GM19438 (cell line): ENCODE measurements around the gene RASAL3.
"Not testable (repeated sequence)": the region's sequence is repeated elsewhere in the genome, so short reads cannot be mapped to it uniquely, and the experiment has no call there.

Source experiments
- ATAC-seq: cut with Tn5 transposase; IDR thresholded peaks from one replicate; pipeline ENCODE4 v1.9.1; 2021; ENCODE audit warnings: low read depth; ENCODE audit not compliant: unreplicated experiment

RASAL3 gene

DNA sequence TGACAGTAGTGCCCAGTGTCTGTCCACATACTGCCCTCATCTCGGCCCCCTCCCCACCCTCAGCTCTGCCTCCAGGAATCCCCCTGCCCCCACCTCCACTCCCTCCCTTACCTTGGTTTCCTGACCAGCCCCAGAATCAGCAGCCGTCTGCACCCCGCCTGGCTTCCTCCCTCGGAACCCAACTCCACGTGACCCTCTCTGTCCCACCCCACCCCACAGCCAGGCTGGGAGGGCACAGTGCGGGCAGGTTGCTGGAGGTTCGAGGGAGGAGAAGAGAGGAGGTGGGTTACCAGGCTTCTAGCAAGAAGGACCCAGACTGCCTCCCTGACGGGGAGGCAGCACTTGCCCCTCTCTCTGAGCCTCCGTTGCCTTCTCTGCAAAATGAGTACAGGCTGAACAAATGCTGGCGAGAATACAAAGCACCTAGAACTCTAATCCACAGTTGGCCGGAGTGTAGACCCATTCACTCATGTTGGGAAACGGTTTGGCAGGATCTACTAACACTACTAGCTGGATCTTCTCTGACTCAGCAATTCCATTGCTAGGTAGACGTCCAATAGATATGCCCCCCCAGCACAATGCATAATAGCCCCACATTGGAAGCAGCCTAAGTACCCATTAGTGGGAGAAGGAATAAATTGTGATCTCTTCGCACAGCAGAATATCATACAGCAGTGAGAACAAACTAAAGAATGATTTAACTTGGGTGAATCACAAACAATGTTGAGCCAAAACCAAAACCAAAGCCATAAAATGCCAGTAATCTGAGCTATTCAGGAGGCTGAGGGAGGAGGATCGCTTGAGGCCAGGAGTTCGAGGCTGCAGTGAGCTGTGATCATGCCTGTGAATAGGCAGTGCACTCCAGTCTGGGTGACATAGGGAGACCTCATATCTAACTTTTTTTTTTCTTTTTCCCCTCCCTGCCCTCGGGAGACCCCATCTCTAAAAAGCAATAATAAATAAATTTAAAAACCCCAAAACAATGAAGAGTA, at the start of gene RASAL3:
RASAL3 (minus strand) TSS at position 151 of the 992 bp plus-strand sequence. CDS start 186 bp downstream, outside the sequence.
- no peak for ATAC-seq

DNA sequence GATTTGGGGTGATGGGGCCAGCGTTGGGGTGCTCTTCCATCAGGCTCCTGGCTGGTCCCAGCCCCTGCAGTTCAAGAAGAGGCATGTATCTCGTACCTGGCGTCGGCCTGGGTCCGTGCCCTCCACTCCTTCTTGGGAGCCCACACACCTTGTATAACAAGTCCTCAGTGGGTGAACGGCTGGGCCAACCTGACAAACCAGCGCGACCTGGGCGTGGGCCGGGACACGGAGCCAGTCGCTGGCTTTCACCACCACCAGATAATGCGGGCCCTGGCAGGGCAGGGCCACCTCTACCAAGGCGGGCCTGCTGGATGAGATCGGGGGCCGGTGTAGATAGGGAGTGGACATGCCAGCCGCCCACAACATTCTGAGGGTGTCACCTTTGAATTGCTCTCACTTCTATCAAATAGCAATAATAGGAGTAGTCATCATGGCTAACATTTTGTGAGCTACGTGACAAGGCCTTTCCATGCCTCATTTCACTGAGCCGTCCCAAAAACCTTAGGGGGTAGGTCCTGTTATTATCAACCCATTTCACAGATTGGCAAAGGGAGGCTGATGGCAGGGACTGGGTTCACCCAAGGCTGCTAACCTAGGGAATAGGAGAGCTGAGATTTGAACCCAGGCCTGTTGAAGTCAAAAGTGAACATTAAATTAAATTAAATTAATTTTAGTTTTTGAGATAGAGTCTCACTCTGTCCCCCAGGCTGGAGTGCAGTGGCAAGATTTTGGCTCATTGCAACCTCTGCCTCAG, 47.5 kb upstream of the RASAL3 start:
- no peak for ATAC-seq

- no peak for ATAC-seq
These were observed 43.8 kb upstream of the RASAL3 start, which contains the start of gene CYP4F22 for GRCh38 chr19:15508035-15508710. TSS of gene CYP4F22 (plus strand) at chr19:15508525. CDS start at chr19:15525337, 16,812 bp downstream.

DNA sequence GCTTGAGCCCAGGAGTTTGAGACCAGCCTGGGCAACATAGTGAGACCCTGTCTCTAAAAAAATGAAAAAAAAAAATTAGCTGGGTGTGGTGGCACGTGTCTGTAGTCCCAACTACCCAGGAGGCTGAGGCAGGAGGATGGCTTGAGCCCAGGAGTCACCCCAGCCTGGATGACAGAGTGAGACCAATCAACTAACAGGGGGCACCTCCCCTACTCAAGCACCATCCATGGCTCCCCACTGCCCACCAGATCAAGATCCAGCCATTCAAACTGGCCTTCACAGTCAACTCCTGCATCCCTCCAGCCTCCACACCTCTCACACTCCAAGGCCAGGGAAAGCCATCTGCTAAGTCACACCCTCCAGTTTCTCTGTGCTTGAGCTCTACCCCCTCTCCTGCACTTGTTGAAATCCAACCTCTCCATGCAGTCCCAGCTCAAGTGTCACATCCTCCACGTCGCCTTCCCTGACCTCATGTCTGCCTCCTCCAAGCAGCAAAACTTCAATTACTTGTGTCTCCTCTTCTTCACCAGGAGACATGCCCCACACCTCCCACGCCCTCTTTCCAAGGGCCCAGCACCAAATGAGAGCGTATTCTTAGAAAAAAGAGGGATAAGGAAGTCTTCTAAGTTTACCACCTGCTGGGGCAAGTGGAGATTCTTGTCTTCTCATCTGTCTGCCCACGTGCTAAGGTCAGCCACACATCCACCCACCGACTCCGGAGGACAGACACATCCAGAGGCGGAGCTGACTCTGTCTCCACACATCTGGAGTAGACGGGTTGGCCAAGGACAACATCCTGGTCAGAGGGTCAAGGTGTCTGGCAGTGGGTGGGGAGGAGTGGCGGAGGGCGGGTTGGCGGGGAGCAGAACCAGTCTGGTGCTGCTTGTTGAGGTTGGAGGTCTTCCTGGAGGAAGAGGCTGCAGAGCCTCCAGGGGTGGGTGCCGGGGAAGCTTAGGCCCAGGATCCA, 43.0 kb upstream of the RASAL3 start:
- no peak for ATAC-seq

DNA sequence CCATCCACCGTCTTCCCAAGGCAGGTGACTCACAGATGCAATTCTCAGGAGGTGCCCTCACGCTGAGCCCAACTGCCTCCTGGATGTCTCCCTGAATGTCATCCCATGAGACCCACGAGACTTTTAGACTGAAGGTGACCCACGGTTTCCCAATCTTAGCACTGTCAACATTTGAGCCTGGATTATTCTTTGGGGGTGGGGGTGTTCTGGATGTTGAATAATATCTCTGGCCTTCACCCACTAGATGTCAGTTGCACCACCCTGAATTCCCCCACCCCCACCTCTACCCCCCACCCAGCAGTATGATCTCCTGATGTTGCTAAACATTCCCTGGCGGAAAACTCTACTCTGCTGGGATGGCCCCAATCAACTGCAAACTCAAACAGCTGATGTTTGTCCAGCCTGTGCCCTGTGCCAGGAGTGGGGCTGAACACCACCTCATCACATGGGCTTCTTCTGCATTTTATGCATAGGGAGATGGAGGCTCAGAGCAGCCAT, 41.8 kb upstream of the RASAL3 start:
- ATAC-seq, result no peak

- ATAC-seq, result no peak
These were observed 37.9 kb upstream of the RASAL3 start for GRCh38 chr19:15502264-15502663.

GRCh38 chr19:15501596-15501995, 37.3 kb upstream of the RASAL3 start:
- no peak for ATAC-seq

GRCh38 chr19:15498910-15499309, 34.6 kb upstream of the RASAL3 start:
- ATAC-seq, result no peak

- ATAC-seq, result no peak
These were observed 34.0 kb upstream of the RASAL3 start for GRCh38 chr19:15498156-15498858.

- no peak for ATAC-seq
These were observed 30.8 kb upstream of the RASAL3 start for GRCh38 chr19:15495151-15495550.

- ATAC-seq, result no peak
These were observed 24.3 kb upstream of the RASAL3 start for GRCh38 chr19:15488489-15489226.

- ATAC-seq, result no peak
These were observed 22.7 kb upstream of the RASAL3 start for GRCh38 chr19:15487038-15487437.

- ATAC-seq, result not testable (repeated sequence)
These were observed 21.4 kb upstream of the RASAL3 start for GRCh38 chr19:15485768-15486167.

DNA sequence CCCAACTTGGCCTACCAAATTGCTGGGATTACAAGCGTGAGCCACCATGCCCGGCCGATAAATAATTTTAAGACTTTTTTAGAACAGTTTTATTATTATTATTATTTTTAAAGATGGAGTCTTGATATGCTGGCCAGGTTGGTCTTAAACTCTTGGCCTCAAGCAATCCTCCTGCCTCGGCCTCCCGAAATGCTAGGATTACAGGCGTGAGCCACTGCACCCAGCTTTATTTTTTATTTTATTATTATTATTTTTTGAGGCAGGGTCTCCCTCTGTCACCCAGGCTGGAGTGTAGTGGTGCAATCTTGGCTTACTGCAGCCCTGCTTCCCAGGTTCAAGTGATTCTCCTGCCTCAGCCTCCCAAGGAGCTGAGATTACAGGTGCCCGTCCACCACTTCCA, 16.7 kb upstream of the RASAL3 start:
- ATAC-seq, result not testable (repeated sequence)

DNA sequence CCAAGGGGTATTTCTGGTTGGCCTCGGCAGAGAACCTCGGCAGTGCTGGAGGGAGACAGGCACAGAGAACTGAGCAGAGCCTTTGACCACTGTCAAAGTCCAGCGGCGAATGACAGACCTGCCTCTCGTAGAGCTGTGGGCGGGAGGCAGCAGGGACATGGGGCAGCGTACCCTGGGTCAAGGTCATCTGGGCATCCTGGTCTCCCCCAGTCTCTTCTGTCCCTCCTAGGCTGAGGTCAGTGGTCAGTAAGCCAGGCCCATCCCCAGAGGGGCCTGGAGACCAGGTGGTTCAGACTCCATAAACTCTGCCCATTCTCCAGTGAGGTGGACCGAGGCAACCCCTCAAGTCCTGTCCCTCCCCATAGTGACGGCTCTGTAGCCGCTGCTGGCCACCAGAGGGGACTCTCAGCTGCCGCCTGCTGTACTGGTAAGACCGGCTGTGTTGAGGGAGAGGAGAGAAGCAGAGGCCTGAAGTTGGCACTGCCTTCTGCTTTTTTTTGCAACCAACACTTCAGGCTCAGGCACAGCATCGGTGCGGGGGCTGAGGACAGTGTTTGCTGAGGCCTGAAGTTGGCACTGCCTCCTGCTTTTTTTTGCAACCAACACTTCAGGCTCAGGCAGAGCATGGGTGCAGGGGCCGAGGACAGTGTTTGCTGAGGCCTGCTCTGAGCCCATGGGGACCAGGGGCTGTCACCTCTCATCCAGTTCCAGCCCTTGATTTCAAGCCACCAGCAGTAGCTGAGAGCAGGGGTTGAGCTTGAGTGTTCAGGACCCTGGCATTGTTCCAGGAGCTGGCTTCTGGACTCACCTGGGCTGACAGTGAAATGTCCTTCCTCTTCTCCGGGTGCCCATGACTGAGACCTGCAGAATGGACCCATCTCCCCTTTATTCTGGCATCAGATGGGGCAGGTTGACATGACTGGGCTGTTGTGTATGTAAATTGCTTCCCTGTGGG, 15.3 kb upstream of the RASAL3 start, which contains the start of gene PGLYRP2:
PGLYRP2 (minus strand) TSS at position 111 of the 955 bp plus-strand sequence. CDS start 130 bp downstream, outside the sequence.
- ATAC-seq, result no peak

GRCh38 chr19:15476325-15476724, 12.0 kb upstream of the RASAL3 start:
- no peak for ATAC-seq

DNA sequence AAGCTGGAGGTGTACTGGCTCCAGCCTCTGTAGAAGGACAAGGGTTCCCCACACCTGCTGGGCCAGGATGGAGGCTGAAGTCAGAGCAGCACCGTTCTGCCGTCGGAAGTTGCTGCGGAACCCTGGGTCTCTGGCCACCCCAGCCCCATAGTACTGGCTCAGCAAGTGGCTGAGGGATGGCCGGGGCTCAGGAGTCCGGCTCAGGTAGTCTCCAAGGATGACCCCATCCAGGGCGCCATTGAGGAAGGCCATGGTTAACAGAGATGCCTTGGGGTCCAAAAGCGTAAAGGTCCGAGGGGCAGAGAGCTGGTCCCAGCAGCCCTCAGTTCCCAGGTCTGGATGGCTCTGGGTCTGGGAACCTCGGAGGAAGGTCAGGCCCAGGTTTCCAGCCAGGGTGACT, 11.3 kb upstream of the RASAL3 start:
- ATAC-seq, result no peak
